Panc1 (cell line): ENCODE measurements around the gene CCNQ.

Experiments
- POLR2AphosphoS5 ChIP-seq: IDR thresholded peaks from 2 replicates; pipeline ENCODE4 v1.6.1; 2012; ENCODE audit warnings: mild to moderate bottlenecking, low read depth, low read length, moderate library complexity
- REST ChIP-seq, 2 experiments: IDR thresholded peaks; 2 replicates each; pipeline ENCODE4 v1.6.1; 2011 to 2012; ENCODE audit warnings: low read depth in 2 of 2, control low read depth in 1 of 2, low read length in 1 of 2, mild to moderate bottlenecking in 1 of 2, moderate library complexity in 1 of 2; ENCODE audit not compliant: insufficient read depth in 1 of 2
- SIN3A ChIP-seq: IDR thresholded peaks from 2 replicates; pipeline ENCODE4 v1.6.1; 2012; ENCODE audit warnings: low read depth, mild to moderate bottlenecking, low read length, moderate library complexity, borderline replicate concordance; ENCODE audit not compliant: insufficient read depth
- TF ChIP-seq, protein P1 (sequence below): fragments of 450-650 bp; IDR thresholded peaks from 2 replicates; pipeline ENCODE4 v1.5.1; 2017; ENCODE audit warnings: mild to moderate bottlenecking

DNA sequence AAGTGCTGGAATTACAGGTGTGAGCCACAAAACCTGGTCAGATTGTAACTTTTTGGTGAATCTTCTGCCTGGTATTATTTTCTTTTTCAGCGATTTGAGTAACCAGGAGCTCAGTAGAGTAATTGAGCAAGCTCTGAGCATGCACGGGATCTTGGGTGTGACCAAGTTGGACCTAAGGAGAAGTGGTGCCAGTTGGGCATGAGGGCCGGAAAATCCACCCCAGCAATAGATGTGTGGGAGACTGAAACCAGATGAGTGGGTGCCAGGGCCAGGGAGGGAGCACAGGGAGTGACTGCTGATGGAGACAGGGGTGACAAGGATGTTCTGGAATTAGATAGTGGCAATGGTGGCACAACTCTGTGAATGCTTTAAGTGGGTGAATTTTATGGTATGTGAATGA is 3.7 kb upstream of the CCNQ start:
- TF ChIP-seq, protein P1, sequence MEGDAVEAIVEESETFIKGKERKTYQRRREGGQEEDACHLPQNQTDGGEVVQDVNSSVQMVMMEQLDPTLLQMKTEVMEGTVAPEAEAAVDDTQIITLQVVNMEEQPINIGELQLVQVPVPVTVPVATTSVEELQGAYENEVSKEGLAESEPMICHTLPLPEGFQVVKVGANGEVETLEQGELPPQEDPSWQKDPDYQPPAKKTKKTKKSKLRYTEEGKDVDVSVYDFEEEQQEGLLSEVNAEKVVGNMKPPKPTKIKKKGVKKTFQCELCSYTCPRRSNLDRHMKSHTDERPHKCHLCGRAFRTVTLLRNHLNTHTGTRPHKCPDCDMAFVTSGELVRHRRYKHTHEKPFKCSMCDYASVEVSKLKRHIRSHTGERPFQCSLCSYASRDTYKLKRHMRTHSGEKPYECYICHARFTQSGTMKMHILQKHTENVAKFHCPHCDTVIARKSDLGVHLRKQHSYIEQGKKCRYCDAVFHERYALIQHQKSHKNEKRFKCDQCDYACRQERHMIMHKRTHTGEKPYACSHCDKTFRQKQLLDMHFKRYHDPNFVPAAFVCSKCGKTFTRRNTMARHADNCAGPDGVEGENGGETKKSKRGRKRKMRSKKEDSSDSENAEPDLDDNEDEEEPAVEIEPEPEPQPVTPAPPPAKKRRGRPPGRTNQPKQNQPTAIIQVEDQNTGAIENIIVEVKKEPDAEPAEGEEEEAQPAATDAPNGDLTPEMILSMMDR, result no peak
- no peak for TF ChIP-seq REST (IDR thresholded peaks at IDR 0.05; ENCODE audit: insufficient read depth in 1 of 2, low read depth in 2 of 2, low read length in 1 of 2)
- TF ChIP-seq POLR2AphosphoS5, result no peak
- TF ChIP-seq SIN3A, result no peak
